GM23338 (cell line): ENCODE results near the gene ACOXL. TPM values are rescaled to one million over a fixed set of nuclear protein-coding genes. Genes with fewer than 3 reads are reported as not detected.
A peak's percentile ranks its signal among the peaks of the same experiment; 100 is the strongest.

Experiments
- ATAC-seq: fragments of 200-7000 bp; cut with Tn5 transposase; 3 replicates; pipeline ENCODE4 v1.9.1; 2020
- DNase-seq: peaks from one replicate; pipeline ENCODE4 v3.0.0-alpha.2; 2015; ENCODE audit warnings: low spot score
- H2AFZ ChIP-seq: fragments of 200-600 bp; sonication (generic); 2 replicates; pipeline ENCODE4 v1.8.0; 2016; ENCODE audit warnings: antibody characterized with exemption, mild to moderate bottlenecking, moderate library complexity
- H3F3A ChIP-seq: fragments of 200-600 bp; sonication (generic); replicated peaks from 2 replicates; pipeline ENCODE4 v1.8.0; 2017; ENCODE audit warnings: antibody characterized with exemption, mixed run types, low read depth
- H3K27ac ChIP-seq: fragments of 200-600 bp; sonication (generic); 2 replicates; pipeline ENCODE4 v1.6.1; 2016; ENCODE audit warnings: low read depth
- H3K27me3 ChIP-seq: fragments of 200-600 bp; sonication (generic); 2 replicates; pipeline ENCODE4 v1.8.0; 2016; ENCODE audit warnings: mild to moderate bottlenecking, mixed run types, moderate library complexity; ENCODE audit not compliant: insufficient read depth
- H3K36me3 ChIP-seq: fragments of 200-600 bp; sonication (generic); 2 replicates; pipeline ENCODE4 v1.8.0; 2016; ENCODE audit warnings: mild to moderate bottlenecking; ENCODE audit not compliant: insufficient read depth
- H3K4me1 ChIP-seq: fragments of 200-600 bp; sonication (generic); 2 replicates; pipeline ENCODE4 v1.8.0; 2016; ENCODE audit warnings: mild to moderate bottlenecking, moderate library complexity; ENCODE audit not compliant: insufficient read depth
- H3K4me2 ChIP-seq: fragments of 200-600 bp; sonication (generic); 2 replicates; pipeline ENCODE4 v1.7.1; 2017; ENCODE audit warnings: mixed run types
- H3K4me3 ChIP-seq: fragments of 200-600 bp; sonication (generic); 2 replicates; pipeline ENCODE4 v1.6.1; 2016; ENCODE audit warnings: mixed run types
- H3K79me2 ChIP-seq: fragments of 200-600 bp; sonication (generic); replicated peaks from 2 replicates; pipeline ENCODE4 v1.8.0; 2017; ENCODE audit warnings: mild to moderate bottlenecking; ENCODE audit not compliant: insufficient read depth
- H3K9me2 ChIP-seq: fragments of 200-600 bp; sonication (generic); 2 replicates; pipeline ENCODE4 v1.8.0; 2017; ENCODE audit not compliant: insufficient read depth
- H4K20me1 ChIP-seq: fragments of 200-600 bp; sonication (generic); replicated peaks from 2 replicates; pipeline ENCODE4 v1.8.0; 2017; ENCODE audit warnings: mild to moderate bottlenecking; ENCODE audit not compliant: insufficient read depth
- H3K27ac Mint-ChIP-seq: 2 replicates; pipeline ENCODE4 v1.8.0; 2020; ENCODE audit warnings: inconsistent platforms, mild to moderate bottlenecking, moderate library complexity, mixed read lengths
- H3K27me3 Mint-ChIP-seq: 3 replicates; pipeline ENCODE4 v1.8.0; 2022; ENCODE audit warnings: low read depth, mild to moderate bottlenecking, moderate library complexity, mixed read lengths, inconsistent platforms; ENCODE audit not compliant: insufficient read depth, poor library complexity
- H3K36me3 Mint-ChIP-seq: 3 replicates; pipeline ENCODE4 v1.8.0; 2021; ENCODE audit warnings: low read depth, mild to moderate bottlenecking, inconsistent platforms, moderate library complexity, mixed read lengths
- H3K4me1 Mint-ChIP-seq: 3 replicates; pipeline ENCODE4 v1.8.0; 2020; ENCODE audit warnings: mild to moderate bottlenecking, inconsistent platforms, mixed read lengths
- H3K4me3 Mint-ChIP-seq: 3 replicates; pipeline ENCODE4 v1.8.0; 2021; ENCODE audit warnings: moderate library complexity, mild to moderate bottlenecking, inconsistent platforms, mixed read lengths
- H3K9me3 Mint-ChIP-seq: 3 replicates; pipeline ENCODE4 v1.8.0; 2020; ENCODE audit warnings: moderate library complexity, mild to moderate bottlenecking, inconsistent platforms, mixed read lengths
- CREB1 ChIP-seq: fragments of 250-450 bp; sonication (Bioruptor Pico); IDR thresholded peaks from 2 replicates; pipeline ENCODE4 v1.5.0; 2020; ENCODE audit warnings: low read depth, mild to moderate bottlenecking, moderate library complexity
- CTCF ChIP-seq, 2 experiments: fragments of 200-600 bp in 1 of 2; sonication (generic) in 1 of 2; conservative IDR thresholded peaks; 2 replicates each; pipeline versions ENCODE4 v1.5.1 to v1.6.1; 2016 to 2017; ENCODE audit warnings: antibody characterized with exemption in 2 of 2, low read depth in 2 of 2, mild to moderate bottlenecking in 2 of 2, moderate library complexity in 1 of 2
- ETS1 ChIP-seq: IDR thresholded peaks from 2 replicates; pipeline ENCODE4 v1.6.1; 2016; ENCODE audit warnings: antibody characterized with exemption
- EZH2 ChIP-seq: fragments of 200-600 bp; sonication (generic); IDR thresholded peaks from one replicate; pipeline ENCODE4 v1.8.0; 2017; ENCODE audit warnings: antibody characterized with exemption, mild to moderate bottlenecking, low read depth; ENCODE audit not compliant: unreplicated experiment
- EZH2phosphoT487 ChIP-seq: fragments of 200-600 bp; sonication (generic); IDR thresholded peaks from one replicate; pipeline ENCODE4 v1.8.1; 2018; ENCODE audit warnings: antibody characterized with exemption; ENCODE audit not compliant: unreplicated experiment
- JUNB ChIP-seq: IDR thresholded peaks from one replicate; pipeline ENCODE4 v1.6.1; 2016; ENCODE audit warnings: antibody characterized with exemption; ENCODE audit not compliant: unreplicated experiment
- POLR2AphosphoS5 ChIP-seq: IDR thresholded peaks from 2 replicates; pipeline ENCODE4 v1.6.1; 2016; ENCODE audit warnings: antibody characterized with exemption, low read depth
- REST ChIP-seq: IDR thresholded peaks from one replicate; pipeline ENCODE4 v1.6.1; 2018; ENCODE audit warnings: antibody characterized with exemption; ENCODE audit not compliant: unreplicated experiment
- STAT1 ChIP-seq: IDR thresholded peaks from one replicate; pipeline ENCODE4 v1.6.1; 2016; ENCODE audit warnings: antibody characterized with exemption; ENCODE audit not compliant: unreplicated experiment
- ZNF114 ChIP-seq: fragments of 250-450 bp; sonication (Bioruptor Pico); IDR thresholded peaks from 2 replicates; pipeline ENCODE4 v1.5.0; 2020; ENCODE audit warnings: mild to moderate bottlenecking, moderate library complexity
- ZNF331 ChIP-seq: fragments of 250-450 bp; sonication (Bioruptor Pico); IDR thresholded peaks from 2 replicates; pipeline ENCODE4 v1.5.0; 2020; ENCODE audit warnings: low read depth, mild to moderate bottlenecking, moderate library complexity
- ZNF462 ChIP-seq: fragments of 250-450 bp; sonication (Bioruptor Pico); IDR thresholded peaks from 2 replicates; pipeline ENCODE4 v1.5.0; 2020; ENCODE audit warnings: mild to moderate bottlenecking, moderate library complexity
- polyA plus RNA-seq: library from polyadenylated mRNA; unstranded; fragments of >200 nt; fragmentation: Nextera tagmentation; extraction: Ambion mirVana; gene quantifications from 2 replicates; pipeline ENCODE4 v1.2.1, GENCODE V29; 2016
- total RNA-seq: library from RNA; depleted of rRNA; stranded (reverse); fragments of >200 nt; shearing (Covaris generic); gene quantifications from 2 replicates; pipeline ENCODE4 v1.2.3, GENCODE V29; 2014

ACOXL gene
- total and polyA plus RNA-seq, 2 experiments from 2014 or later = 9.0 to 14.7 TPM

- H3F3A ChIP-seq = no peaks in the 10 kb centered on the region
- TF ChIP-seq EZH2phosphoT487 (no peak), JUNB (no peak), CREB1 (no peak), EZH2 (no peak), ZNF331 (no peak), REST (no peak), STAT1 (no peak), ZNF462 (CRISPR knock-in tag) (no peak), ZNF114 (CRISPR knock-in tag) (no peak), CTCF (conservative IDR thresholded peaks at IDR 0.05; ENCODE audit: low read depth in 2 of 2) (no peak), ETS1 (no peak), POLR2AphosphoS5 (no peak)
- no peak overlapping the region for H2AFZ ChIP-seq
These were observed 222.7 kb downstream of the ACOXL start for GRCh38 chr2:110955045-110955444.

More at GRCh38 chr2:110955045-110955444, 222.7 kb downstream of the ACOXL start:
- Histone ChIP-seq H3K27me3 (no peaks in the 10 kb centered on the region), H3K27ac (no peak overlapping the region), H3K9me2 (no peaks in the 10 kb centered on the region), H3K4me3 (no peak overlapping the region), H3K36me3 (no peaks in the 10 kb centered on the region), H3K79me2 (no peaks in the 10 kb centered on the region), H4K20me1 (no peaks in the 10 kb centered on the region), H3K4me2 (no peak overlapping the region), H3K4me1 (0 out of 2 replicates have a peak, but pooled peaks cover 3% of the 10 kb centered on the region)
- ATAC-seq (peak; percentile 75), DNase-seq (no peak)
- Mint-ChIP-seq H3K4me3 (no peak overlapping the region), H3K27ac (no peak overlapping the region), H3K27me3 (no peaks in the 10 kb centered on the region), H3K36me3 (no peaks in the 10 kb centered on the region), H3K4me1 (peaks cover 14% of the 10 kb centered on the region), H3K9me3 (no peaks in the 10 kb centered on the region)
